GM12878 (cell line): ENCODE data around the gene FOXI3.

ENCODE experiments used
- ESRRA ChIP-seq: IDR thresholded peaks from 2 replicates; pipeline ENCODE4 v1.6.1; 2012; ENCODE audit warnings: mild to moderate bottlenecking, low read length, improper control_type of control experiment
- KDM1A ChIP-seq: fragments of 200-600 bp; sonication (generic); IDR thresholded peaks from 2 replicates; pipeline ENCODE4 v1.6.1; 2016; ENCODE audit warnings: borderline replicate concordance
- MTA3 ChIP-seq: IDR thresholded peaks from 2 replicates; pipeline ENCODE4 v1.6.1; 2012; ENCODE audit warnings: low read length, inconsistent platforms, borderline replicate concordance
- NFYA ChIP-seq: IDR thresholded peaks from 2 replicates; pipeline ENCODE4 v1.6.1; 2011; ENCODE audit warnings: low read depth, mild to moderate bottlenecking, low read length, improper control_type of control experiment, borderline replicate concordance
- POLR2A ChIP-seq: IDR thresholded peaks from 2 replicates; pipeline ENCODE4 v1.6.1; 2011; ENCODE audit warnings: low read depth, mild to moderate bottlenecking, low read length
- POLR2AphosphoS2 ChIP-seq: IDR thresholded peaks from 2 replicates; pipeline ENCODE4 v1.6.1; 2011; ENCODE audit warnings: low read depth, mild to moderate bottlenecking, low read length, improper control_type of control experiment, moderate library complexity
- SRF ChIP-seq, 2 experiments: IDR thresholded peaks; 2 replicates each; pipeline ENCODE4 v1.6.1; 2011; ENCODE audit warnings: low read depth in 2 of 2, low read length in 2 of 2, mild to moderate bottlenecking in 1 of 2, moderate library complexity in 1 of 2
- TAF1 ChIP-seq: IDR thresholded peaks from 2 replicates; pipeline ENCODE4 v1.6.1; 2011; ENCODE audit warnings: mild to moderate bottlenecking, low read depth, low read length, borderline replicate concordance
- TF ChIP-seq, protein P1 (sequence below): fragments of 450-650 bp; formaldehyde crosslinking; IDR thresholded peaks from 2 replicates; pipeline ENCODE4 v1.5.0; 2022; ENCODE audit warnings: mild to moderate bottlenecking, missing genetic modification characterization
- TF ChIP-seq, protein P2 (sequence below), 3 experiments: IDR thresholded peaks in 2 of 3; conservative IDR thresholded peaks in 1 of 3; 2 replicates each; pipeline ENCODE4 v1.5.1; 2011; ENCODE audit warnings: low read depth in 3 of 3, low read length in 3 of 3, mild to moderate bottlenecking in 3 of 3, control low read depth in 2 of 3, moderate library complexity in 2 of 3, inconsistent platforms in 1 of 3, mixed read lengths in 1 of 3; ENCODE audit not compliant: control insufficient read depth in 2 of 3, insufficient read depth in 1 of 3; ENCODE audit errors: extremely low read depth in 1 of 3

DNA sequence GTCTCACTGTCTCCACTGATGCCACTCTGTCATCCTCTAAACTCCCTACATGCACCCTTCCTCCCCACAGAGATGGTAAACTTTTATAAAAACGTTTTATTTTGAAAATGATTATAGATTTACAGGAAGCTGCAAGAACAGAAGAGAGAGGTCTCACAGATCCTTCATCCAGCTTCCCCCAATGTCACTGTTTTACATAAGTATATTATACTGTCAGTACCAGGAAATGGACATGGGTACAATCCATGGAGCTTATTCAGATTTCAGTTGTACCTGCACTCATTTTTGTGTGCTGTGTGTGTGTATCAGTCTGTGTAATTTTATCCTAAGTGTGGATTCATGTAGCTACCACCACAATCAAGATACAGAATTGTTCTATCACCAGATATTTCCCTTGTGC lies 46.7 kb upstream of the FOXI3 start:
- TF ChIP-seq, protein P1, sequence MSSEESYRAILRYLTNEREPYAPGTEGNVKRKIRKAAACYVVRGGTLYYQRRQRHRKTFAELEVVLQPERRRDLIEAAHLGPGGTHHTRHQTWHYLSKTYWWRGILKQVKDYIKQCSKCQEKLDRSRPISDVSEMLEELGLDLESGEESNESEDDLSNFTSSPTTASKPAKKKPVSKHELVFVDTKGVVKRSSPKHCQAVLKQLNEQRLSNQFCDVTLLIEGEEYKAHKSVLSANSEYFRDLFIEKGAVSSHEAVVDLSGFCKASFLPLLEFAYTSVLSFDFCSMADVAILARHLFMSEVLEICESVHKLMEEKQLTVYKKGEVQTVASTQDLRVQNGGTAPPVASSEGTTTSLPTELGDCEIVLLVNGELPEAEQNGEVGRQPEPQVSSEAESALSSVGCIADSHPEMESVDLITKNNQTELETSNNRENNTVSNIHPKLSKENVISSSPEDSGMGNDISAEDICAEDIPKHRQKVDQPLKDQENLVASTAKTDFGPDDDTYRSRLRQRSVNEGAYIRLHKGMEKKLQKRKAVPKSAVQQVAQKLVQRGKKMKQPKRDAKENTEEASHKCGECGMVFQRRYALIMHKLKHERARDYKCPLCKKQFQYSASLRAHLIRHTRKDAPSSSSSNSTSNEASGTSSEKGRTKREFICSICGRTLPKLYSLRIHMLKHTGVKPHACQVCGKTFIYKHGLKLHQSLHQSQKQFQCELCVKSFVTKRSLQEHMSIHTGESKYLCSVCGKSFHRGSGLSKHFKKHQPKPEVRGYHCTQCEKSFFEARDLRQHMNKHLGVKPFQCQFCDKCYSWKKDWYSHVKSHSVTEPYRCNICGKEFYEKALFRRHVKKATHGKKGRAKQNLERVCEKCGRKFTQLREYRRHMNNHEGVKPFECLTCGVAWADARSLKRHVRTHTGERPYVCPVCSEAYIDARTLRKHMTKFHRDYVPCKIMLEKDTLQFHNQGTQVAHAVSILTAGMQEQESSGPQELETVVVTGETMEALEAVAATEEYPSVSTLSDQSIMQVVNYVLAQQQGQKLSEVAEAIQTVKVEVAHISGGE (CRISPR knock-in tag) = no peak
- TF ChIP-seq MTA3 (no peak), KDM1A (no peak), ESRRA (no peak), NFYA (no peak), TAF1 (no peak), SRF (IDR thresholded peaks at IDR 0.05; ENCODE audit: low read depth in 2 of 2, low read length in 2 of 2) (no peak), POLR2AphosphoS2 (no peak), POLR2A (no peak)
- TF ChIP-seq, protein P2, sequence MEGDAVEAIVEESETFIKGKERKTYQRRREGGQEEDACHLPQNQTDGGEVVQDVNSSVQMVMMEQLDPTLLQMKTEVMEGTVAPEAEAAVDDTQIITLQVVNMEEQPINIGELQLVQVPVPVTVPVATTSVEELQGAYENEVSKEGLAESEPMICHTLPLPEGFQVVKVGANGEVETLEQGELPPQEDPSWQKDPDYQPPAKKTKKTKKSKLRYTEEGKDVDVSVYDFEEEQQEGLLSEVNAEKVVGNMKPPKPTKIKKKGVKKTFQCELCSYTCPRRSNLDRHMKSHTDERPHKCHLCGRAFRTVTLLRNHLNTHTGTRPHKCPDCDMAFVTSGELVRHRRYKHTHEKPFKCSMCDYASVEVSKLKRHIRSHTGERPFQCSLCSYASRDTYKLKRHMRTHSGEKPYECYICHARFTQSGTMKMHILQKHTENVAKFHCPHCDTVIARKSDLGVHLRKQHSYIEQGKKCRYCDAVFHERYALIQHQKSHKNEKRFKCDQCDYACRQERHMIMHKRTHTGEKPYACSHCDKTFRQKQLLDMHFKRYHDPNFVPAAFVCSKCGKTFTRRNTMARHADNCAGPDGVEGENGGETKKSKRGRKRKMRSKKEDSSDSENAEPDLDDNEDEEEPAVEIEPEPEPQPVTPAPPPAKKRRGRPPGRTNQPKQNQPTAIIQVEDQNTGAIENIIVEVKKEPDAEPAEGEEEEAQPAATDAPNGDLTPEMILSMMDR (IDR thresholded peaks at IDR 0.05 in 2 of 3, conservative IDR thresholded peaks at IDR 0.05 in 1 of 3; ENCODE audit: control insufficient read depth in 2 of 3, extremely low read depth in 1 of 3, insufficient read depth in 1 of 3, low read depth in 3 of 3, low read length in 3 of 3) = no peak
